Activated T-helper 2 cell treated with anti-CD3 and anti-CD28 coated beads, Interferon-gamma antibody, Interleukin-2, Interleukin-4, amounts not matched to agents 10 μg/mL and 5 μg/mL and 100 μg/mL, durations not matched to agents 14 hours and 24 hours and 36 hours (primary cell): ENCODE data around the gene CHRDL2. TPM values are rescaled to one million over a fixed set of nuclear protein-coding genes. Genes with fewer than 3 reads are reported as not detected.
A peak's percentile ranks its signal among the peaks of the same experiment; 100 is the strongest.
"Not testable (repeated sequence)": the region's sequence is repeated elsewhere in the genome, so short reads cannot be mapped to it uniquely, and the experiment has no call there.

ENCODE experiments used
- DNase-seq: peaks from one replicate; pipeline ENCODE4 v3.0.0; 2021; ENCODE audit warnings: low spot score
- H3K27ac Mint-ChIP-seq: one replicate; pipeline ENCODE4 v1.8.0; 2021; ENCODE audit warnings: mixed read lengths
- H3K27me3 Mint-ChIP-seq: one replicate; pipeline ENCODE4 v1.8.0; 2021; ENCODE audit warnings: low read depth, mixed read lengths
- H3K36me3 Mint-ChIP-seq: one replicate; pipeline ENCODE4 v1.8.0; 2021; ENCODE audit warnings: low read depth, mixed read lengths
- H3K4me1 Mint-ChIP-seq: one replicate; pipeline ENCODE4 v1.8.0; 2021; ENCODE audit warnings: low read depth, mixed read lengths
- H3K4me3 Mint-ChIP-seq: one replicate; pipeline ENCODE4 v1.8.0; 2021; ENCODE audit warnings: low read depth, mild to moderate bottlenecking, moderate library complexity, mixed read lengths
- H3K9me3 Mint-ChIP-seq: one replicate; pipeline ENCODE4 v1.8.0; 2021; ENCODE audit warnings: mixed read lengths
- intact Hi-C: fragments of 100-400 bp; cut with micrococcal nuclease; formaldehyde crosslinking; loops from one replicate; pipeline ENCODE4 v1.15.1; 2023
- total RNA-seq: library from RNA; stranded (reverse); gene quantifications from 2 replicates; pipeline ENCODE4 v1.2.3, GENCODE V29; 2022

CHRDL2 gene
- total RNA-seq, 1 donor from 2014 or later = not detected

DNA sequence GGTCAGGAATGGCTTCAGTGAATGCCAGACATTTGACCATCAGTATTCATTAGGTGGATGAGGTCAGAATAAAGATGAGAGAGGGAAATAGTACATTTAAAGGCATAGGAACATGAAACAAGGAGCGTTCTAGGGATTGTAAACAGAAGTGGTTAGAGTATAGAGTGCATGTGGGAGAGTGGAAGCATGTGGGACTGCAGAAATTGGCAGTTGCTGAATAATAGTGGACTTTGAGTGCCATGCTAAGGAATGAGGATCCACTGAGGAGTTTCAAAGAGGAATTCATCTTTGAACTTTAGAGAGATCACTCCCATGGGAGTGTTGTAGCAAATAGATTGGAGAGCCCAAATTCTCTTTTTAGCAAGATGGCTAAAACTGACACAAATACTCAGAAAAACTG lies 25.3 kb upstream of the CHRDL2 start:
- H3K9me3 Mint-ChIP-seq = peaks cover 11% of the 10 kb centered on the region
- peaks cover 19% of the 10 kb centered on the region for H3K36me3 Mint-ChIP-seq
- no peaks in the 10 kb centered on the region for H3K27me3 Mint-ChIP-seq
- peaks cover 10% of the 10 kb centered on the region for H3K4me1 Mint-ChIP-seq
- H3K27ac Mint-ChIP-seq = no peak overlapping the region
- DNase-seq = no peak
- no peak overlapping the region for H3K4me3 Mint-ChIP-seq
- intact Hi-C loops = no loop called here

DNA sequence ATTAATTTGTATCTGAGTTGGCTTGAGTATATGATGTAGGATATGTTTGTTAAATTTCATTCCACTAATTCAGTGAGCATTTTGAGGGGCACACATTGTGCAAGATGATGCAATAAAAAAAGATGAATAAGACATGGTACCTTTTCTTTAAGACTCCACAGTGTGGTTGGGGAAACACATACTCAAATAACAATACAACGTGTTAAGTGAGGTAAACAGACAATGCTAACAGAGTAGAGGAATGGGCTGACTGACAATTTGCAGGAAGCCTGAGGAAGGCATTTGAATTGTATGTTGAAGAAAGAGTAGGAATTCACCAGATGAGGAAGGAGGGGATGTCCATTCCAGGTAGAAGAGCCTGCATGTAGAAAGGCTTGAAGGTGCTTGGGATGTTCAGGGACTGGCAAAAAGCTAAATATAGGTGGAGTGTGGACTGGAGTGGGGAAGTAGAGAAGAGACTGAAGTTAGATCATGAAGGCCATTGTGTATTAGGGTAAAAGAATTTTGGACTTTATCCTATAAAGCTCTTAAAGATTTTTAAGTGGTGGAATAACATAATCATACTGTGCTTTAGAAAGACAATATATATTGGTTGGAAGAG lies 24.3 kb upstream of the CHRDL2 start:
- intact Hi-C loops = no loop called here
- H3K27ac Mint-ChIP-seq = no peak overlapping the region

DNA sequence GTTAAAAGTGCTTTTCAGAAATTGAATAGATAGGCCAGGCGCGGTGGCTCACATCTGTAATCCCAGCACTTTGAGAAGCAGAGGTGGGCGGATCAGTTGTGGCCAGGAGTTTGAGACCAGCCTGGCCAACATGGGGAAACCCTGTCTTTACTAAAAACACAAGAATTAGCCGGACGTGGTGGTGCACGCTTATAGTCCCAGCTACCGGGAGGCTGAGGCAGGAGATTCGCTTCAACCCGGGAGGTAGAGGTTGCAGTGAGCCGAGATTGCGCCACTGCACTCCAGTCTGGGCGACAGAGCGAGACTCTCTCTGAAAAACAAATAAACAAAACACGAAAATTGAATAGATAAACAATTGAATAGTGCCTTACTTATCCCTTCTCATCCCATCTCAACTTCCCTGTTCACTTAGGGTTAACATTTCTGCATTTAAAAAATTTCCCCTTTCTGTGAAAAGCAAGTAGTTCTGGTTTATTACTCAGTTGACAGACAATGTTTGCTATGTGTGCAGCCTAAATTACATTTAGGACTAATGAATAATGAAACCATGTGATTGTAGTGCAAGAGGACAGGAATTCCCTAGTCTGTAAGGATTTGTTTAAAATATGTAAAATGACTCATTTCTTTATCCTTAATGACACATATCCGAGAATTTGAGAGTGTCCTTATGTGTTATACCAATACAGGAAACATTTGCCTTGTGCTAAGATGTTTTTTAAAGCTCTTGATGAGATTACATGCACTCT lies 23.5 kb upstream of the CHRDL2 start:
- Mint-ChIP-seq H3K4me3 (no peak overlapping the region), H3K9me3 (peaks cover 11% of the 10 kb centered on the region), H3K4me1 (peaks cover 20% of the 10 kb centered on the region), H3K36me3 (peaks cover 25% of the 10 kb centered on the region), H3K27ac (no peak overlapping the region), H3K27me3 (no peaks in the 10 kb centered on the region)
- intact Hi-C loops = no loop called here
- DNase-seq = no peak

More for the DNA sequence above, 24.3 kb upstream of the CHRDL2 start:
- Mint-ChIP-seq H3K36me3 (peaks cover 22% of the 10 kb centered on the region), H3K27me3 (no peaks in the 10 kb centered on the region), H3K4me3 (no peak overlapping the region), H3K4me1 (peaks cover 15% of the 10 kb centered on the region), H3K9me3 (peaks cover 11% of the 10 kb centered on the region)
- no peak for DNase-seq

DNA sequence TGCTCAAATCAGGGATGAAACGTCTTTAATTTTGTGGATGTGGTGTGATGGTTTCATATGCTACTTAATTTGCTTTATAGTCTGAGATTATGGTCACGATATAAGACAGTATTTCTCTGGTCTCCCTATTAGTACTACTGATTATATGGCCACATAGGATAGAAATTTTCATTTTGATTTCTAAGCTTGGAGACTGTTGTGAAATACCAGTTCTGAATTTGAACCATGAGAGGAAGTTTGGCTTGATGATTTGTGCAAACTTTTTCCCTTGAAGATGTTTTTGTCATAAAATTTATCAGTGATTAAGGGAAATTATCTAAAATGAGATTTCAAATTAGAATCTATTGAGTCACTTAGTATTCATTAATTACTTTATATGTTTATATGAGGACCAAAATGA lies 20.1 kb upstream of the CHRDL2 start:
- Mint-ChIP-seq H3K4me1 (peaks cover 33% of the 10 kb centered on the region), H3K27ac (no peak overlapping the region), H3K9me3 (peaks cover 7% of the 10 kb centered on the region), H3K36me3 (peaks cover 21% of the 10 kb centered on the region), H3K27me3 (no peaks in the 10 kb centered on the region), H3K4me3 (no peak overlapping the region)
- no peak for DNase-seq
- intact Hi-C loops = no loop called here

DNA sequence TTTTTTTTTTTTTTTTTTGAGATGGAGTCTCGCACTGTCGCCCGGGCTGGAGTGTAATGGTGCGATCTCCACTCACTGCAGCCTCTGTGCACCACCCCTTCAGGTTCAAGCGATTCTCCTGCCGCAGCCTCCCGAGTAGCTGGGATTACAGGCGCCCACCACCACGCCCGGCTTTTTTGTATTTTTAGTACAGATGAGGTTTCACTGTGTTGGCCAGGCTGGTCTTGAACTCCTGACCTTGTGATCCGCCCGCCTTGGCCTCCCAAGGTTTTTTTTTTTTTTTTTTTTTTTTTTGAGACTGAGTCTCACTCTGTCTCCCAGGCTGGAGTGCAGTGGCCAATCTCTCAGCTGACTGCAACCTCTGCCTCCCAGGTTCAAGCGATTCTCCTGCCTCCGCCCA lies 19.4 kb upstream of the CHRDL2 start:
- peaks cover 31% of the 10 kb centered on the region for H3K4me1 Mint-ChIP-seq
- DNase-seq, H3K27ac Mint-ChIP-seq, H3K9me3 Mint-ChIP-seq, intact Hi-C loops, H3K27me3 Mint-ChIP-seq: not testable (repeated sequence)
- H3K36me3 Mint-ChIP-seq = peaks cover 18% of the 10 kb centered on the region
- H3K4me3 Mint-ChIP-seq = peak overlapping the region; percentile 88

DNA sequence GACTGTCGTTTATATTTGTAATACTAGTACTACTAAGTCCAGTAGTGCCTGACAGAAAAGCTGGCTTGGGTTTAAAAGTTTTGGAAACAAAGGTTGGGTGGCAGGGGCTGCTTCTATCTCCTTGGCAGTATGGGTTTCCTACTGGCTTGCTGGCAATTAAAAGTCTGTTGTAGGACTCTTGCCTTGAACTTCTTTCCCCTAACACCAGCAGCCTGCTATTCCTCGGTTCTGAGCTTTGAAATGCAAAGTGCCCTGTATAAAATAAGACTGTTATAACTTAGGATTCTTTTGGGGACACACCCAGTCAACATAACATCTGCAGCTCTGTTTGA lies 18.7 kb upstream of the CHRDL2 start:
- intact Hi-C loops = loop anchor here (2.0 kb wide), 1 partner anchor 257 kb away; the partner anchor contains the start of gene LIPT2
- H3K9me3 Mint-ChIP-seq = no peaks in the 10 kb centered on the region
- H3K27me3 Mint-ChIP-seq = no peaks in the 10 kb centered on the region
- no peak for DNase-seq
- peaks cover 25% of the 10 kb centered on the region for H3K4me1 Mint-ChIP-seq
- H3K4me3 Mint-ChIP-seq = peak overlapping the region; percentile 88
- H3K36me3 Mint-ChIP-seq = peaks cover 12% of the 10 kb centered on the region
- peak overlapping the region; percentile 82 for H3K27ac Mint-ChIP-seq

DNA sequence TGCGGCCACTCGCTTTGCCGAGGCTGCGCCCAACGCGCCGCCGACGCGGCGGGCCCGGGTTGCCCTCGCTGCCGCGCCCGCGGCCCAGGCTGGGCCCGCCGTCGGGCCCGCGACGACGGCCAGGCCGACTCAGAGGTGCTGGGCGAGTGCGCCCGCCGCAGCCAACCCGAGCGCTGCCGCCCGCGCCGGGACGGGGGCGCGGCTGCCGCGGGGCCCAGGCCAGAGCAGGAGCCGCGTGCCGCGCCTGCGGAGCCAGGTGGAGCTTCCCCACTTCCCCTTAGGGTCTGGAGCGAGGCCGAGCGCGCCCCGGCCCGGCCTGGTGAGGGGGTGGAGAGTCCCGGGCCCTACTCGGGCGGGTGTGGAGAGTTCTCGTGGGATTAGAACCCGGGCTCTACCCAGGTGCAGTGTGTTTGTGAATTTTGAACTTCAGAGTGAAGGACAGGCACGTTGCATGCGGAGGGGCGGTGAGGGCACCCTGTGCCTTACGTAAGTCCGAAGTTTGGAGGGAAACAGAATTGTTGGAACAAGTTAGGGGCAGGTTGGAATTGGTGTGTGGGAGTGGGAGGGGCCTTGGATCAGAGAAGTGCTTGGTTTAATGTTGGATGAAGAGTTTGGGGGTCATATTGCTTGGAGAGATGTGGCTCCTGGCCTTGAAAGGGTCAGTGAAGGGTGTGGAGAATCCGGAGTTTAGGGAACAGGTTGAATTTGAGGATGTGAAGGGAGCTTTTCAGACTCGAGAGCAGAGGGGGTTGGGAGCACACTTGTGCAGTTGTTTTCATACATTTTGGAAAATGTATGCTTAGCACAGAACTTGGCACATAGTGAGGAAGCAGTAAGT lies 18.1 kb upstream of the CHRDL2 start:
- H3K9me3 Mint-ChIP-seq = no peaks in the 10 kb centered on the region
- H3K36me3 Mint-ChIP-seq = peaks cover 12% of the 10 kb centered on the region
- H3K4me3 Mint-ChIP-seq = peak overlapping the region; percentile 88
- intact Hi-C loops = loop anchor here (2.0 kb wide), 1 partner anchor 257 kb away; the partner anchor contains the start of gene LIPT2
- peaks cover 23% of the 10 kb centered on the region for H3K4me1 Mint-ChIP-seq
- peak; percentile 42 for DNase-seq
- no peaks in the 10 kb centered on the region for H3K27me3 Mint-ChIP-seq
- H3K27ac Mint-ChIP-seq = peak overlapping the region; percentile 82

DNA sequence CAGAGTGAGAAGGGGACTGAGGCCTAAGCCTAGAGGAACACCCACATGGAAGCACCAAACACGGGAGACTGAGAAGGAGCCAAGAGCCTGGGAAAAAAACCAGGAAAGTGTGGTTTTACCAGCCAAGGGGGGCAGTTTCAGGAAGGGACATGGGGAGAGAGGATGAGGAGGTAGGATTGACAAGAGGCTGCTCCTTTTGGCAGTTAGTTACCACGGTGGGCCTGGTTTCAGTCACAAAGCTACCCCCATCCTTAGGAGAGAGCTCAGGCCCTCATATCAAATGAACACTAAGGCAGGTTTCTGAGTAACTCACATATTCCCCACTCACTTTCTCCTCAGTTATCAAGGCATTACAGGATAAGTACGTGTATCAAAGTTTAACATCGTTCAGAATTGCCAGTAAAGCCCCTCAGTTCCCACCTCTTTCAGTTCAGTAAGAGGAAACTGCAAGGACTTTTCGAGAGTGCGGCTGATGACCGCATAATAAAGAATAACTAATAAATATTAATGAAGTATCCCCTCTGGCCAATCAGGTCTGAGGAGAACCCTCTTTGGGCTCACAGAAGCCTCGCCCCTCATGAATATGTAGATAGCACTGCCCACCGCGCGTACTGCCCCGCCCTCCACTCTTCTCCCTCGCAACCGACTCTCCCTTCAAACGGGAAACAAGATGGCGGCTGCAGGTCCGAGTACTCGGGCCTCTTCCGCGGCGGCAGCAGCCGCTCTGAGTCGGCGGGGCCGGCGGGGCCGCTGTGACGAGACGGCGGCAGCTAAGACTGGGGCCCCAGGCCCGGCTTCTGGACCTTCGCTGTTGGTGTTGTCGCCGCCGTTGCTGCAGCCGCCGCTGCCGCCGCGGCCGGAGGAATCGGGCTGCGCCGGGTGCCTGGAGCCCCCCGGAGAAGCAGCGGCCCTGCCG lies 17.2 kb upstream of the CHRDL2 start, which contains the start of gene RNF169:
TSS of gene RNF169 (plus strand) at position 639 of the 916 bp plus-strand sequence. CDS start at position 671, 32 bp downstream.
- no peaks in the 10 kb centered on the region for H3K27me3 Mint-ChIP-seq
- peaks cover 12% of the 10 kb centered on the region for H3K36me3 Mint-ChIP-seq
- H3K4me1 Mint-ChIP-seq = peaks cover 23% of the 10 kb centered on the region
- peak within 1 kb of the TSS; percentile 82 for H3K27ac Mint-ChIP-seq
- intact Hi-C loops = loop anchor here (2.0 kb wide), 1 partner anchor 256 kb away; the partner anchor contains the start of gene LIPT2
- peak; percentile 85 for DNase-seq
- peak within 1 kb of the TSS; percentile 88 for H3K4me3 Mint-ChIP-seq
- no peaks in the 10 kb centered on the region for H3K9me3 Mint-ChIP-seq

DNA sequence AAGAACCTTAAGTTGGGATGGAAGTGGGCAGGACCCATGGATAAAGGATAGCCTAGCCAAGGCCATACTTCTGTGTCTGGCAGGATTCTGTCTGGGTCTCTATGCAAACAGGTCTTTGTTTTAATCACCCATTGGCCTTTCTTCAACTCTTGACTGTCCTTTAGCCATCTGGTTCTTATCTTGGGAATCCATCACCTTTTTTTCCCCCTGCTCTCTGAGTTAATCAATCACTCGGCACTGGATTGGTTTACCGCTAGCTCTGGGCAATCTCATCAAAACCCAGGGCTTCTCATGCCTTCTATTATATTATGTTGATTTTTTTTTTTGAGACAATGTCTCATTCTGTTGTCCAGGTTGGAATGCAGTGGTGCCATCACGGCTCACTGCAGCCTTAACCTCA lies 15.6 kb upstream of the CHRDL2 start:
- intact Hi-C loops = no loop called here
- Mint-ChIP-seq H3K36me3 (peaks cover 8% of the 10 kb centered on the region), H3K9me3 (no peaks in the 10 kb centered on the region), H3K4me3 (no peak overlapping the region), H3K27me3 (no peaks in the 10 kb centered on the region), H3K27ac (no peak overlapping the region), H3K4me1 (peaks cover 23% of the 10 kb centered on the region)
- DNase-seq = no peak

DNA sequence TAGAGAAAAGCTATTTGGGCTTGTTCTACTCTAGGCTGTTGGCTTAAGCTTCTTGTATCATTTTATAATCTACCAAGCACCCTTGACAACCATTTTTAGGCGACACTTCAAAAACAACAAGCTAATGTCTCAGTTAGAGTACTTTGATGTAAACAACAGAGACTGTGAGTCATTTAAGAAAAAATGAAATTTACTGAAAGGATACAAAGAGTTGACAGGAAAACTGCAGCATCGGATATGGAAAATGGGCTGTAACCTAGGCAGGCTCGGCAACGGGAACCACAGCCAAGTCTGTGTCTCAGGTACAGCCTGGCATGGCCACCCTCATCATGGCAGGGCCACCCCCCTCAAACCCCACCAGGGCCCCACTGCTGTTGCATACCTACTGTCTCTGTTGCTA lies 13.1 kb upstream of the CHRDL2 start:
- Mint-ChIP-seq H3K27ac (no peak overlapping the region), H3K36me3 (no peaks in the 10 kb centered on the region), H3K4me1 (peaks cover 12% of the 10 kb centered on the region), H3K9me3 (no peaks in the 10 kb centered on the region), H3K4me3 (no peak overlapping the region), H3K27me3 (peaks cover 4% of the 10 kb centered on the region)
- DNase-seq = no peak
- intact Hi-C loops = no loop called here

DNA sequence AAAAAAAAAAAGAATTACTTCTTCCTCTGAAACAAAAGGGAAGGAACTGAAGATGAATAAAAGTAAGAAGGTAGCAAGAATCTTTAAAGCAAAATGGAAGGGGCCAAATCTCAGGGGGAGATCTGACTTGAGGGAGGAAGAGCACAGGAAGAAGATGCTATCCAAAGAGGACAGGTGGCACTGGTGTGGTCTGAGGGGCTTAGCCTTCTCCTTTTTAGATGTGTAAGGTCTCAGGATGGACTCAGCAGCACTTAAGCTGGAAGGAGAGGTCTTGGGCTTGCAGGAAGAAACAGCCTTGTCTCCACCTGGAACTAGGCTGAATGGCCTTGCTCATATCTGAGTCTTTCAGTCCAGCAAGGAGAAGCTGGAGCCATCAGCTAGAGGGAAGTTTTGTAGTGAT lies 12.4 kb upstream of the CHRDL2 start:
- no peaks in the 10 kb centered on the region for H3K9me3 Mint-ChIP-seq
- DNase-seq = no peak
- no peak overlapping the region for H3K27ac Mint-ChIP-seq
- peaks cover 11% of the 10 kb centered on the region for H3K27me3 Mint-ChIP-seq
- H3K36me3 Mint-ChIP-seq = no peaks in the 10 kb centered on the region
- H3K4me1 Mint-ChIP-seq = peaks cover 12% of the 10 kb centered on the region
- intact Hi-C loops = no loop called here
- no peak overlapping the region for H3K4me3 Mint-ChIP-seq

DNA sequence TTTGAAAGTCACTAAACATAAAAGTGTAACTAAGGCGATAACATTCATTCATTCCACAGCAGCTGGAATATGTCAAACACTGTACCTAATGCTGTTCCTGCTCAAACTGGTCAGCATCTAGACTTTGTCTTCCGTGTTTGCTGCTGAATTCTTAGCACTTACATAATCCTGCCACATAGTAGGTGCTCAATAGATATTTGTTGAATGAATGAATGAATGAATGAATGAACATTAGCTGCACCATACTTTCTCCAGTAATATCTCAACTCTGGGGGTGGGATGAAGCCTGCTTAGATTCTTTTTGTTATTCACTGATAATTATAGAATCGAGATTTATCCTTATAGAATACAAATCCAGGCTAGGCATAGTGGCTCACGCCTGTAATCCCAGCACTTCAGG lies 10.8 kb upstream of the CHRDL2 start:
- no peaks in the 10 kb centered on the region for H3K9me3 Mint-ChIP-seq
- intact Hi-C loops = no loop called here

More for the DNA sequence above, 10.8 kb upstream of the CHRDL2 start:
- no peak overlapping the region for H3K4me3 Mint-ChIP-seq
- H3K36me3 Mint-ChIP-seq = no peaks in the 10 kb centered on the region
- DNase-seq = no peak
- H3K4me1 Mint-ChIP-seq = peaks cover 3% of the 10 kb centered on the region
- H3K27me3 Mint-ChIP-seq = peaks cover 19% of the 10 kb centered on the region
- H3K27ac Mint-ChIP-seq = no peak overlapping the region
